Stimulated activated CD8-positive, alpha-beta memory T cell treated with anti-CD3 and anti-CD28 coated beads, Interleukin-2, amount 100 ng/mL, for 48 hours (primary cell): ENCODE data around the gene DUT.
"Not testable (repeated sequence)": the region's sequence is repeated elsewhere in the genome, so short reads cannot be mapped to it uniquely, and the experiment has no call there.

Experiments
- DNase-seq, 2 donors: peaks; one replicate each; pipeline ENCODE4 v3.0.0-alpha.2; 2020; ENCODE audit warnings: low read depth in 2 of 2

DUT gene

DNA sequence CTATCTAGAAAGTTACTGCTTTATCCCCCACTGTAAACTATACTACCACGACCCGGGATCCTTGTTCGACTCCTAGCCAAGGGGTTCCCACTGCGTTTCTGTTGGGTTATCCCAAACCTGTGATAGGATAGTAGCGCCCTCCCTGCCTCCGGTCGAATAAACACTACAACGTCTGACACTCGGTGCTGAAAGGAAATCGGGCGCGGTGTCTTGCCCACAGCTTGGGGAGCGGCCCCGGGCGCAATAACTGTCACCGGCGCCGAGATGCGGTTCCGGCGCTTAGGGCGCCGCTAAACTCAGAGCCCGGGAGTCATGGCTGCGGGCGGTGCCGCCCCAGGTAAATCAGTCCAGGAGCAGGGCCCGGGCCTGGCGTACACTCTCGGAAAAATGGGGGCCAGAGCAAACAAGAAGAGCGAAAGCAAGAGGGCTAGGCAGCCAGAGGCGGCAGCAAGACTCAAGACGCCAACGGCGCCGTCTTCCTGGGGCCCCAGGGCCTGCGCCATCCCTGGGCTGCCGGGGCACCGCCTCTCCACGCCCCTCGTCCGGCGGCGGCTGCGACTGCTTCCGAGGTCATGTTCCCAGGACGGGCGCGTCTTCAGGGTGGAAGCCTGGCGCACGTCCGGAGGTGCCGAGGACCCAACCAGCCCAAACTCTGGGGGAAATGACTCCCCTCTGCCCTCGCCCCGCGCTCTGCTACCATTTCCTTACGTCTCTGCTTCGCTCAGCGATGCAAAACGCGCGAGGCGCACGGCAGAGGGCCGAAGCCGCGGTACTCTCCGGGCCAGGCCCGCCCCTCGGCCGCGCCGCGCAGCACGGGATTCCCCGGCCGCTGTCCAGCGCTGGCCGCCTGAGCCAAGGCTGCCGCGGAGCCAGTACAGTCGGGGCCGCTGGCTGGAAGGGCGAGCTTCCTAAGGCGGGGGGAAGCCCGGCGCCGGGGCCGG lies at the start of gene DUT:
Gene DUT (plus strand): TSS at position 575 of the 941 bp plus-strand sequence. CDS start 87 bp downstream, at position 662.
- DNase-seq, result peak; percentile 66 to 73

DNA sequence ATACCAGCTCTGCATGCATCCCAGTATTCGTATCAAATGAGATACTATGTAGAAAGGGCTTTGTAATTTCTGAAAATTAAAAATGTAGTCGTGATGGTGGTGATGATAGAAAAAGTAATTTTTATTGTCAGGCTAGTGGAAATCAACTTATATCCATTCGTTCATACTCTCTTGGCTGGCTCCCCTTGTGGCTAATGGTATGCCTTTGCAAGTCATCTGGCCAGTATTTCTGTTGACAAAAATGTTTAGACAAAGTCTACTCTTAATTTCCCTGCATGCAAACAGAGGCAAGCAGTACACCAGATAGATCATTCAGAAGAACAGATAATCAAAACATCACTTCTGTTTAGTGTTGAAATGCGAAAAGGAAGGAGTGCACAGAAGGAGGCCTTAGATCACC lies 49.6 kb upstream of the DUT start:
- DNase-seq, result no peak

DNA sequence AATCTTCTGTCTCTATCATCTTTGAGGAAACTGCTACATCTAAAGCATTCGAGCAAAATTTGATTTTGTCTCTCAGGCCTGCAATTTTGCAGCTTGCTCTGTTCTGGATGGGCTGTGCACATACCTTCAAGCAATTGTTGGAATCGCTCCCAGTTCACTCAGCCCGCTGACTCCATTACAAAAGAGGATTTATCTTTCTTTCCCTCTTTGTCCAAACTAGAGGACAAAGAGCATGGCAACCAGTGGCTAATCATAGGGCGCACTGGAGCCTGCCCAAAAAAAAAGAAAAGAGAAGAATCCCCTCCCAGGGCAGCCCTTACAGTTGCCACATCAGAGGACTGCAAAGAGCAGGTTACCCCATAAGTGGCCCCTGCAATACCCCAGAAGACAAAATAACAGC lies 49.0 kb upstream of the DUT start:
- no peak for DNase-seq

DNA sequence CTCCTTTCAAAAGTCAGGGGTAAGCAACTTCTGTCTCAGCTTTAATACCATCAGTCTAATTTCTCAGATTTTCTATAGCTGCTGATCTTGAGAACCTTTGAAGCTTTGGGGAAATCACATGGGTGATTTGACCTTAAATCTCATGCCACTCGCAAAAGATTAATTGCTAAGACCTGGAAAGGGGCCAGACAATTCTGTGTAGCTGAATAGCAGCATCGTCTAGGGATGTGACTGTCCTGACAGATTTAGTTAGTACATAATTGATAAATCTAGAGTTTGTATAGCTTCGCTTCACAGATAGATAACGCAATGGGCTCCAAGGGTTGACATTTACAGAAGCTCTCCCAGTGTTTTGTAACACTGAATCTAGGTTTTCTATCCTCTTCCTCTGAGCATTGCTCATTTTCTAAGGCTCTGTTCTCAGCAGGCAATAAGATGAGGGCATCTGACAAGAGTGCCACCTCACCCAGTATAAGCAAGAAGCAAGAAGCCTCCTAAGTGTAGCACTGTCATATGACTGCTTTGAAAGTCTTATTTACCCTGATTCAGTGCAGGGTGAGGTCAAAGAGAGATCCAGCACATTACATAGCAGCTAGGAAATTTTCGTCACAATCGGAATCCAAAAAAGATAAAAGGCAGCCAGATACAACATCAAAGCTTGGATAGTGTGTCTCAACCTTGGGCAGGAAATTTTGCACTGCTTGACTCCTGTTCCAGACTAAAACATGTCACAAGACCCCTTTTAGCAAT lies 47.7 kb upstream of the DUT start:
- no peak for DNase-seq

DNA sequence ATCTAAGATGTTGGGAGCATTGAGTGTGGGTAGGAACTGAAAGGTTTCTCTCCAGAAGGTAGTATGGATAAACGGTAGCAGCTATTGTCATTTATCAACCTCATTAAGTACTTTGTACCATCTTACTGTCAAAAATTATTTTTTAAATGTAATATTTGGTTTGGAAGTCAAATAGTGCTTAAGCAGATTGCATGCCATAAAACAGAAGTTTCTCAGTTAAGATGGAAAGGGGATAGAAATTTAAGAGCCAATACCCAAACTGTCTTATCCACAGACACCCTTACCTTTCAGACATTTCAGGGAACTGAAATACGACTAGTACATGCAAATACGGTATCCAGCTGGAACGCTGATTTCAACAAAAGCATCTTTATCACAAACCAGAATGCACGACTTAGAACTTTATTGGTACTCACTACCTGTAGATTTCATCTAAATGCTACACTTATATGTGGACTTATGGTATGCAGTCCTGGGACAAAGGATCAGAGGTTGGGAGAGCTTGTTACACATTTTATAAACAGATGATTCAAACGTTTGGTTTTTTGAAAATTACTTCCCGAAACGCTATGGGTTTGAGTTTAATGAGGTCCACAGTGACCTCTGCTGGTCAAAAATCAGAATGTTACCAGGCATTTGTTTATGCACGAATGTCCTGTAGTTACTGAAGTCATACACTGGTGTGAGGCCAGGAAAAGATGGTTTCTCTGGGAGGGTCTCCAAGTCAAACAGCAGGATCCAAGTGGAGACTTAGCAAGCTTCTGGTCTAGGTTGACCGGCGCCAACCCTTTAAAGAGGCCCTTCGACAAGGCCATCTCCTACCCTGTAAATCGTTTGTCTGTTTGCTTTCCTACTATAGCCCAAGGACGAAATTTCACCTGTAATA lies 45.7 kb upstream of the DUT start:
- DNase-seq, result peak in 1 of 2 donors; percentile 1

DNA sequence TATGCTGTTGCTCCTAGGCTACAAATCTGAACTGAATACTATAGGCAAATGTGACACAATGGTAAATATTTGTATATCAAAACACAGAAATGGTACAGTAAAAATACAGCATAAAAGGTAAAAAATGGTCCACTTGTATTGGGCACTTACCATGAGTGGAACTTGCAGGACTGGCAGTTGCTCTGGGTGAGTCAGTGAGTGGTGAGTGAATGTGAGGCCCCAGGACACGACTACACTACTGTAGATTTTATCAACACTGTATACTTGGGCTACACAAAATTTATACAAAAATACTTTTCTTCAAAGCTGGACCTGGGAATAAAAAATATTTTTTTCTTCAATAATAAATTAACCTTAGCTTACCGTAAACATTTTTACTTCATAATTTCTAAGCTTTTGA lies 41.6 kb upstream of the DUT start:
- no peak for DNase-seq

DNA sequence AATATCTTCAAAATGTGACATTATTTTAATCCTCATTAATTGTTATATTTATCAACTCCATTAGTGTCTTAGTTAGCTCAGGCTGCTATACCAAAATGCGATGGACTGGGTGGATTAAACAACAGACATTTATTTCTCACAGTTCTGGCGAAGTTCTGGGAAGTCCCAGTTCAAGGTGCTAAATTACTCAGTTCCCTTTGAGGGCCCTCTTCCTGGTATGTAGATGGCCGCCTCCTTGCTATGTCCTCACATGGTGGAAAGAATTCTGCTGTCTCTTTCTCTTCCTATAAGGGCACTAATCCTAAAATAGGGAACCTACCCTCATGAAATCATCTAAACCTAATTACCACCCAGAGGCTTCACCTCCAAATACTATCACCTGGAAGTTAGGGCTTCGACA lies 38.8 kb upstream of the DUT start:
- no peak for DNase-seq

DNA sequence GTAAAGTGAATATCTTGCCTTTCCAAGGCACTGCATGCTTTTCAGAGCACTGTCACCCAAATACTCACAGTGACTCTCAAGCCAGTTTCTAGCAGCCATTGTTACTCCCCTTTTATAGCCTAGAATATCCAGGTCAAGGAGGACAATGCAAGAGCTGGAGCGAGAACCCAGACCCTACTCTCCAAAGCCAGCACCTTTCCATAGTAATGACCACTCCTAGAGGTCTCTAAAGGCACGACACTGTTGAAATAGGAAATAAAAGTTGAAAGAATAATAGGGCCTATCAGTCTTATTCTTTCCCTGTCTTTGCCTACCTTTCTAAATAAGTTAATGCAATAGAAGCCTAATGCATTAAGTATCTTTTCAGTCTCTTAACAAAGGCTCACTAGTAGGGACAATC lies 33.6 kb upstream of the DUT start:
- DNase-seq, result no peak

DNA sequence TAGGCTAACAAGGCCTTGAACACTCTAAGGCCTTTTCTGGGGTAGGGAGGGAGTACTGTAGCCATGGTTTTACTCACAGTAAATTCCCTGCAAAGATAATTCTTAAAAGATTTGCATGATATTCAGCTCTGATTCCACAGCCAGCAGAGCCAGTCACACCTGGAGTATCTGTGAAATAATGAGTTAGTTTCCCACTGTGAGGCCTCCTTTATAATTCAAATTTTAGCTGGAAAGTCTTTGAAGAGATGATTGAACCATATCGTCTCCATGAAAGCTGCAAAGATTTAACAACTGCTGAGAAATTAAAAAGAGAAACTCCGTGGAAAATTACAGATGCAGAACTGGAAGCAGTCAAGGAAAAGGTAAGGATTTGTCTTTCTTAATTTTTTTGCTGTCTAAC lies 32.3 kb upstream of the DUT start:
- no peak for DNase-seq

DNA sequence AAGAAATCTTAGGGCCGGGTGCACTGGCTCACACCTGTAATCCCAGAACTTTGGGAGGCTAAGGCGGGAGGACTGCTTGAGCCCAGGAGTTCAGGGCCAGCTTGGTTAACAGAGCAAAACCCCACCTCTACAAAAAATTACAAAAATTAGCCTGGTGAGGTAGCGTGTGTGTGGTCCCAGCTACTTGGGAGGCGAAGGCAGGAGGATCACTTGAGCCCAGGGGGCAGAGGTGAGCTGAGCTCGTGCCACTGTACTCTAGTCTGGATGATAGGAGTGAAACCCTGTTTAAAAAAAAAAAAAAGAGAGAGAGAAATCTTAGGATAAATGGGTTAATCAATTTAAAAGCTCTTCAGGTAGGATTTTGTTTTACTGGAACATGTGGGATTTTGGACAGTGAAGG lies 31.2 kb upstream of the DUT start:
- DNase-seq, result no peak

DNA sequence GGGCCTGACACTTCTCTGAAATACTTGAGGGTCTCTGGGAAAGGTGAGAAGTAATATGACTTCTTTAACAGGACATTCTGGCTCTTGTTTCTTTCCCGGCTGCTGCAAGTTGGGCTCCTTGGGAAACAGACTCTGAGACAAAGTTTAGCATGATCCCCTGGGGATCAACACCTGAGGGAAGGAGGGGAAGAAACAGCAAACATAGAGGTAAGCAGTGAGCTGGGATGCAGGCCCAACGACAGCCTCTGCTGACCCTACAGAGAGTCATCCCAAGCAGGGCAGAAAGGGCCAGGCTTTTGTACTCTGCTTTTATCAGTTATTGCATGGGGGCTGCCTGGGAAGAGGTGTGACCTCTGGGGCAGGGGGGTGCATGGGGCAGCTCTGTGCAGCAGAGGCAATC lies 26.8 kb upstream of the DUT start:
- DNase-seq, result no peak

DNA sequence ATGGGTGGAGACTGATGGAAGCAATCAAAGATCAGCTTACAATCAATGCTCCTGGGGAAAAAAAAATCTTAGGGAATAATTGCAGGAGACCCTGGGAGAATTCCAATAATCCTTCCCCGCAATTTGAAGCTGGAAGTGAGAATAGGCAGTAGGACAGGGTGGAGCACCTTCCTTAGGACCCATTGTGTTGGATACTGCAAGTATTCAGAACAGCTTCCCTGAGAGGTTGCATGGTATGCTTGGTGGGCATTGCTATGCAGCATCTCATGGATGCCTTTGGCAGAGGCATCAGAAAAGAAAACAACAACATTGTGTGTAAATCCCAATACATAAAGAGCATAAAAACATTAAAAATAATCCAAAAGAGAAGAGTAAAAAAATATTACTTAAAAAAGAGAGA lies 24.6 kb upstream of the DUT start:
- no peak for DNase-seq

DNA sequence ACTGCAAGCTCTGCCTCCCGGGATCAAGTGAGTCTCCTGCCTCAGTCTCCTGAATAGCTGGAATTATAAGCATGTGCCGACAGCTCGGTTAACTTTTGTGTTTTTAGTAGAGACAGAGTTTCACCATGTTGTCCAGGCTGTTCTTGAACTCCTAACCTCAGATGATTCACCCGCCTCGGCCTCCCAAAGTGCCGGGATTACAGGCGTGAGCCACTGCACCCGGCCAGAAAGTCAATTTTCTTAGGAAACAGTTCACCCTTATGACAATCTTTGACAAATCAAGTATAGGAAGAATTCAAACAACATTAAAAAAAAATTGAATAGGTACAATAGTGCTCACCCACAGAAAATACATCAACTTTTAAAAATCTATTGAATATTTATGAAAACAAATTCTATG lies 23.6 kb upstream of the DUT start:
- no peak for DNase-seq

DNA sequence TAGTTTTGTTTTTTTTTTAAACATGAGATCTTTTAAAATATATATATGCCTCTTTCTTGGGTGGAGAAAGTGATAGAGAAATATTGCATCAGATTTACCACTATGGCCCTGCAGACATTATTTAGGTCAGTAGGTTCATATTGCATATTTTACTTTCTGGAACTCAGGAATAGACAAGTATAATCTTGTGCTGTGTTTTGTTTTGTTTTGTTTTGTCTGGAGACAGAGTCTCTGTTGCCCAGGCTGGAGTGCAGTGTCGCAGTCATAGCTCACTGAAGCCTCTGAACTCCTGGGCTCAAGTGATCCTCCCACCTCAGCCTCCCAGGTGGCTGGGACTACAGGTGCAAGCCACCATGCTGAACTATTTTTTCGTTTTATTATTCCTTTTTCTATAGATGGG lies 21.5 kb upstream of the DUT start:
- no peak for DNase-seq

DNA sequence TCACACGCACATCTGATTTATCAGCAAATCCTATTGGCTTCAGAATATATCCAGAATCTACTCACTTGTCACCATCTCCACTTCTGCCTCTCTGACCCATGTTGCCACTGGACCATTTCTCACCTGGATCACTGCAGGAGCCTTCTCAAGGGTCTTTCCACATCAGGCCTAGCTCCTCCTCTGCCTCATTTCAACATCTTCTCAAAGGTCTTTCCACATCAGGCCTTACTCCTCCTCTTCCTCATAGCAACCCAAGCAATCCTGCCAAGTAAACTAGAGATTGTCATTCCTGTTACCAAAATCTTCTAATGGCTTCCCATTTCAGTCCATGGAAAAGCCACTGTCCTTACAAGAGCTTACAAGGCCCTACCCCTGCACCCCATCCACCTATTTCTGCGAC lies 18.0 kb upstream of the DUT start:
- DNase-seq, result no peak

DNA sequence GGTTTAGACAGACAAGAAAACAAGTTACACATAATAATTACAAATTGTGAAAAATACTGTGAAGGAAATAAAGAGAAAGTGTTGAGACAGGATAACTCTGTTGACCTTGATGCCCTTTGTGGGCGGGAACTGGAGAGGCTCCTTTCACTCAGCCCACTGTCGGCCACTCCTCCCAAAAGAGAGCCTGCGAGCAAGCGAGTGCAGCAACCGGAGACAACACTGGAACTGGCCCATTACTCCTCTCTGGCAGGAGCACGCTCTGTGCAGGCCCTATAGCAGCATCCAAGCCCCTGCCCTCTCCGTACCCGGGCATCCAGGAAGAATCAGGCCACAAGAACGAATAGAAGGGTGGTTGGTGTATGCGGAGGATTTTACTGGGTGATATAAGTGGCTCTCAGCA lies 16.2 kb upstream of the DUT start:
- DNase-seq, result no peak

DNA sequence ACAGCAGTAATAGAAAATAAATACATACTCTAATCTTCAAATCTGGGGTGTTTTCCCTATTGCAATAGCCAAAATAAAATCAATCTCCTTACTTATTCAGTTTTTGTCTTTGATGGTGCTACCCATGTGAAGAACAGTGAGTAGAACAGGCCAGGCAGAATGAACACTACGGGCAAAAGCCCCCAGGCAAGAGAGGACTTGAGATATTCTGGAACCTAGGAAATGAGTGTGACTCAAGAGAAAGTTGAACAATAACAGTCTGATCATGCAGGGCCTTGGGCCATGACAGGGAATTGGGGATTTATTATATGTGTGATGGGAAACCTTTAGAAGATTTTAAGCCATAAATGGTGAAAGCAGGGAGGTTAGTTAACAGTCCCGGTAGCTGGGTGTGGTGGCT lies 14.0 kb upstream of the DUT start:
- DNase-seq, result no peak

DNA sequence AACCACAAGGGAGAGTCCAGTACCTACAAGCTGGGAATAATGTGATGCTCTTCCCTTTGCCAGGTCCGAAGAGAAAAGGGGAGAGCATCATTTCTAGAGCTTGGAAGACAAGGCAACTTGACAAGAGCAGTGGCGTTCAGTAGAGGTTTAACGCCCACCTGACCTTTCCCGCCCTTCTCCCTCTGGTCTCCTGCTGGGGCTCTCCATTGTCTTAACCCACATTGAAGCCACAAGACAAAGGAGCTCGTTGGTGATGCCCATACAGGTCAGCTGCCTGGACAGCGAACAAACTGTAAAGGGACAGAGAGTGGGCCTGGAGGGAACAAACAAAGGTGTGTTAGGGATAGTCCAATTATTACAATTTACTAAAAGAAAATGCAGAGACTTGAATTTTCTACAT lies 13.1 kb upstream of the DUT start:
- DNase-seq, result no peak

DNA sequence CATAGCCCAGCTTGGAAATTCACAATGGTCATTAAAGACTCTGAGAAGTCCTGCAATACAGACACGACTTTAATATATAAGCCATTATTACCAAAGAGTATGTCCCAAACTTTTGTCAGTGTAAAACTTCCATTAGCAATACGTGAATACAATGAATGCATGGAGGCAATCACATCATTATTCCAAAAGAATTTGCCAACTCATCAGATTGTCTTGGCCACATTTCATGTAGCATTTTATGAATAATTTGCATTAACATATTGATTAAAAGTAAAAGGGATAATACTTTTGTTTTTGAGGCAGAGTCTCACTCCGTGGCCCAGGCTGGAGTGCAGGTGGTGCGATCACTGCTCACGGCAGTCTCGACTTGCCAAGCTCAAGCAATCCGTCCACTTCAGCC lies 7.9 kb upstream of the DUT start:
- DNase-seq, result no peak

DNA sequence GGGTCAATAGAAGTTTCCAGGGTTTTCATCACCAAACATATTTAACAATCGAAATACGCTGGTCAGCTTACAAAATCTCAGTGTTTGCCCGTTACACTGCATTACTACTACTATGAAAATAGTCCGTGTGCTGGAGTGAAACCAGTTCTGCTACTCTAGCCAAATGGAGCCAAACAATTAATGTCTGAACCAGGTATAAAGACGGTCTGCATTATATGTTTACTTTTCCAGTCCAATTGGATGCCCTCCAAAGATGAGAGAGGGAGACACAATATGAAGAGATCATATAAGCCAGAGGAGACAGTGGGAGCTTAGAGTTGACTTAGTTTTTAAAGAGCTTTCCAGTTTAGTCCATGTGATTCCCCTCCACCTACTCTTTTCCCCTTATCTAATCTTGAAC lies 6.3 kb upstream of the DUT start:
- no peak for DNase-seq

DNA sequence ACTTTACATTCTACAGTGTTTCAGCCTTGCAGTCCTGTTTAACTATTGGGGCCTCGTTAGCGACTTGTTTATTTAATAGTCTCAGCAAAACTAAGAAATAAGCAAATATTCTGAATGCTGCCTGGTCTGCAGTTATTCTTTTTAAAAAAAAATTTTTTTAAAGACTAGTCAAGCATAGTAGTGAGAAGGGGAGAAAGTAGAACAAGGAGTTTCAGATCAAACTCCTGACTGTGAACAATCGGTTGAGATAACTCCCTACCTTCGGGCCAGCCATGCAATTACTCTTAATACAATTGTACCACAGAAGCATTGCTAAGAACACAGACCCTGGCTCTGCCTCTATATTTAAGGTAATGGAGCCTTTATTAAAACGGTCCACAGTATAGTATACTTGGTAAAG lies 5.8 kb upstream of the DUT start:
- DNase-seq, result no peak

DNA sequence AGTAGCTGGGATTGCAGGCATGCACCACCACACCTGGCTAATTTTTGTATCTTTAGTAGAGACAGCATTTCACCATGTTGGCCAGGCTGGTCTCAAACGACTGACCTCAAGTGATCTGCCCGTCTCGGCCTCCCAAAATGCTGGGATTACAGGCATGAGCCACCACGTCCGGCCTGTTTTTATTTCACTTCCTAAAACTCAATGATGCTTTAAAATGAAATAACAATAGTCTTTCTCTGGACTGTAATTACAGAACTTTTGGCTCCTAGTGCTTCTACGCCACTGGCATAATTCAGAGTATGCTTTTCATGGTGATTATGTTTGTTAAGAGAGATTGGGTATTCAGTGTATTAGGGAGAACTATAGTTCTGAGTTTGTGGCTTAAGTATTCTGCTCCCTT lies 5.0 kb upstream of the DUT start:
- DNase-seq, result not testable (repeated sequence)
